Esophagus squamous epithelium (tissue), 5 donors: ENCODE data around the gene CHEK1. TPM values are rescaled to one million over a fixed set of nuclear protein-coding genes. Genes with fewer than 3 reads are reported as not detected.

Experiments
- DNase-seq: peaks from one replicate; lab custom pipeline; 2025; lab: John Stamatoyannopoulos, UW
- H3K27ac ChIP-seq, 4 donors: fragments of 200-600 bp; sonication (generic); one replicate each; pipeline ENCODE4 v1.5.1; 2016 to 2019; ENCODE audit warnings: mild to moderate bottlenecking in 1 of 4
- H3K27me3 ChIP-seq, 4 donors: fragments of 200-600 bp; sonication (generic); 1 replicate in 3 of 4; 2 replicates in 1 of 4; pipeline versions ENCODE4 v1.5.1 to v1.6.0; 2017 to 2021; ENCODE audit warnings: antibody characterized with exemption in 1 of 4
- H3K36me3 ChIP-seq, 3 donors: fragments of 200-600 bp; sonication (generic); one replicate each; pipeline ENCODE4 v1.5.1; 2016 to 2019
- H3K4me1 ChIP-seq, 3 donors: fragments of 200-600 bp; sonication (generic); one replicate each; pipeline ENCODE4 v1.5.1; 2017 to 2019
- H3K4me3 ChIP-seq, 4 donors: fragments of 200-600 bp; sonication (generic); 1 replicate in 3 of 4; 2 replicates in 1 of 4; pipeline ENCODE4 v1.5.1; 2016 to 2019; ENCODE audit warnings: mild to moderate bottlenecking in 2 of 4, moderate library complexity in 1 of 4
- H3K9me3 ChIP-seq, 3 donors: fragments of 200-600 bp; sonication (generic); one replicate each; pipeline ENCODE4 v1.5.1; 2016 to 2019
- POLR2A ChIP-seq, 4 donors: fragments of 450-650 bp; IDR thresholded peaks; one replicate each; pipeline ENCODE4 v1.6.1; 2017; ENCODE audit warnings: antibody characterized with exemption in 4 of 4, mild to moderate bottlenecking in 4 of 4, moderate library complexity in 3 of 4
- WGBS, 2 donors: methylation state at CpG; one replicate each; pipeline ENCODE4 v1.1.5; 2018; 5-methylcytosine and 5-hydroxymethylcytosine counted together
- intact Hi-C: fragments of 100-400 bp; cut with DNase I; formaldehyde crosslinking; loops from one replicate; pipeline ENCODE4 v1.15.0; 2022
- total RNA-seq, 4 donors: library from RNA; depleted of rRNA; stranded (reverse); fragments of >200 nt; gene quantifications; one replicate each; pipeline ENCODE4 v1.1.0, GENCODE V29; 2016
- TF ChIP-seq, protein P1 (sequence below), 6 experiments: fragments of 450-650 bp in 4 of 6; fragments of 200-600 bp in 2 of 6; sonication (generic) in 2 of 6; IDR thresholded peaks; one replicate each; pipeline ENCODE4 v1.5.1; 2016 to 2019; ENCODE audit warnings: antibody characterized with exemption in 6 of 6, mild to moderate bottlenecking in 4 of 6, moderate library complexity in 4 of 6
- donor health status: DM: yes; HTN: yes; CAD: no.

CHEK1 gene
- total RNA-seq, 4 donors from 2014 or later: 4.0 to 21.7 (median 7.5) TPM

DNA sequence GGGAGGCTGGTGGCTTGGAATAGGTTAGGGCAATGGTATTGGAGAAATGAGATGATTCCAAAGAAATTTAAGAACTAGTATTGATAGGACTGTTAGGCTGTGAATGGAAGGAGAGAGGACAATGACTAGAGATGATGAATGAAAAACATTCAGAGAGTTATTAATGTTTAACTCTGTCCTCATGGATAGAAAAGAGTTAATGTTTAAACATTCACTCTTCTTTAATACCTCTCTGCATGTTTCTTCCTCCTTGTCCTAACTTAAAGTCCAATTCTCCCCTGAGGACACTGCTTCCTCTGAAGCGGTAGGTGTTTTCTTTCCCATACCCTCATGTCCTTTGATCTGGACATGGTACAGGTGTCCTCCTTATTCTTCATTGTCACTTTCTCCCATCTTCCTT lies 13.4 kb downstream of the CHEK1 start:
- intact Hi-C loops: no loop called here
- Histone ChIP-seq H3K27me3 (no peaks in the 10 kb centered on the region), H3K27ac (no peak overlapping the region), H3K9me3 (no peaks in the 10 kb centered on the region), H3K4me3 (no peak overlapping the region), H3K36me3 (peaks cover 0 to 41% (median 0%) of the 10 kb centered on the region in 3 donors), H3K4me1 (no peaks in the 10 kb centered on the region)
- WGBS, 2 donors: 85% methylated on average over 1 of the region's 1 CpG
- no peak for TF ChIP-seq POLR2A (IDR thresholded peaks at IDR 0.05)
- TF ChIP-seq, protein P1, sequence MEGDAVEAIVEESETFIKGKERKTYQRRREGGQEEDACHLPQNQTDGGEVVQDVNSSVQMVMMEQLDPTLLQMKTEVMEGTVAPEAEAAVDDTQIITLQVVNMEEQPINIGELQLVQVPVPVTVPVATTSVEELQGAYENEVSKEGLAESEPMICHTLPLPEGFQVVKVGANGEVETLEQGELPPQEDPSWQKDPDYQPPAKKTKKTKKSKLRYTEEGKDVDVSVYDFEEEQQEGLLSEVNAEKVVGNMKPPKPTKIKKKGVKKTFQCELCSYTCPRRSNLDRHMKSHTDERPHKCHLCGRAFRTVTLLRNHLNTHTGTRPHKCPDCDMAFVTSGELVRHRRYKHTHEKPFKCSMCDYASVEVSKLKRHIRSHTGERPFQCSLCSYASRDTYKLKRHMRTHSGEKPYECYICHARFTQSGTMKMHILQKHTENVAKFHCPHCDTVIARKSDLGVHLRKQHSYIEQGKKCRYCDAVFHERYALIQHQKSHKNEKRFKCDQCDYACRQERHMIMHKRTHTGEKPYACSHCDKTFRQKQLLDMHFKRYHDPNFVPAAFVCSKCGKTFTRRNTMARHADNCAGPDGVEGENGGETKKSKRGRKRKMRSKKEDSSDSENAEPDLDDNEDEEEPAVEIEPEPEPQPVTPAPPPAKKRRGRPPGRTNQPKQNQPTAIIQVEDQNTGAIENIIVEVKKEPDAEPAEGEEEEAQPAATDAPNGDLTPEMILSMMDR (IDR thresholded peaks at IDR 0.05): no peak
- no peak for DNase-seq

DNA sequence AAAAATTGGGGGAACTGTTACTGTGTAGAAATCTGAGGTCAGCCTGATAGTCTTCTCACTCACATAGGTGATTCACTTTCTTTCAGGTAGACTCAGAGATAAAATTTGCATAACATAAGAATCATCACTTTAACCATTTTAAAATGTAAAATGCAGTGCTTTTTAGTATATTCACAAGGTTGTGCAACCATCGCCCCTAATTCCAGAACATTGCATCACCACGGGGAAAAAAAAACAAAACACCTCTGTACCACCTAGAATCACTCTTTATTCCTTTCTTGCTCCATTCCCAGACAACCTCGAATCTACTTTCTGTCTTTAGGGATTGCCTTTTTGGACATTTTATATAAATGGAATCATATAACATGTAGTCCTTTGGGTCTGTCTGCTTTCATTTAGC lies 20.9 kb downstream of the CHEK1 start:
- TF ChIP-seq, protein P1 (IDR thresholded peaks at IDR 0.05): no peak
- no peak for TF ChIP-seq POLR2A (IDR thresholded peaks at IDR 0.05)
- H3K9me3 ChIP-seq: no peaks in the 10 kb centered on the region
- no peak overlapping the region for H3K4me3 ChIP-seq
- H3K4me1 ChIP-seq: no peaks in the 10 kb centered on the region
- intact Hi-C loops: no loop called here
- H3K27me3 ChIP-seq: no peaks in the 10 kb centered on the region
- H3K36me3 ChIP-seq: peaks cover 0 to 26% (median 0%) of the 10 kb centered on the region in 3 donors
- no peak overlapping the region for H3K27ac ChIP-seq
- WGBS, 2 donors: 88 to 92% methylated on average over 3 of the region's 3 CpGs
- no peak for DNase-seq

DNA sequence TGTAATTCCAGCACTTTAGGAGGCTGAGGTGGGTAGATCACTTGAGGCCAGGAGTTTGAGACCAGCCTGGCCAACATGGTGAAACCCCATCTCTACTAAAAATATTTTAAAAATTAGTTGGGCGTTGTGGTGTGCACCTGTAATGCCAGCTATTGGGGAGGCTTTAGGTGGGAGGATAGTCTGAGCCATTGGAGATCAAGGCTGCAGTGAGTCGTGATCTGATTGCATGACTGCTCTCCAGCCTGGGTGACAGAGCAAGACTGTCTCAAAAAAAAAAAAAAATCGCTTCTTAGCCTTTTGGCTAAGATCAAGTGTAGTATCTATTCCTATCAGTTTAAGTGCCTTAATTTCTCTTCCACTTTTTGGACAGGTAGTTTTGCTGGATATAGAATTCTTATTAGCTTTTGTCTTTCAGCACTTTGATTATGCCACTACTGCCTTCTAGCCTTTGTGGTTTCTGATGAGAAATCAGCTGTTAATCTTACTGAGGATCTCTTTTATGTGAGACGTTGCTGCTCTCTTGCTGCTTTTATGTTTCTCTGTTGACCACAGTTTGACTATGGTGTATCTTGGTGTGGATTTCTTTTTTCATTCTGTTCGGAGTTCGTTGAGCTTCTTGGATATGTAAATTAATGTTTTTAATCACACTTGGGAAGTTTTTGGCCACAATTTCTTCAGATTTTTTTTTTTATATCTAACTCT lies 24.7 kb downstream of the CHEK1 start:
- no peaks in the 10 kb centered on the region for H3K9me3 ChIP-seq
- no peak for DNase-seq
- H3K27me3 ChIP-seq: no peaks in the 10 kb centered on the region
- no peaks in the 10 kb centered on the region for H3K4me1 ChIP-seq
- H3K27ac ChIP-seq: no peak overlapping the region
- no peak overlapping the region for H3K4me3 ChIP-seq
- peaks cover 0 to 24% (median 0%) of the 10 kb centered on the region in 3 donors for H3K36me3 ChIP-seq
- intact Hi-C loops: no loop called here
- WGBS, 2 donors: 83% methylated on average over 6 of the region's 6 CpGs
- no peak for TF ChIP-seq POLR2A (IDR thresholded peaks at IDR 0.05)
- TF ChIP-seq, protein P1 (IDR thresholded peaks at IDR 0.05): no peak

DNA sequence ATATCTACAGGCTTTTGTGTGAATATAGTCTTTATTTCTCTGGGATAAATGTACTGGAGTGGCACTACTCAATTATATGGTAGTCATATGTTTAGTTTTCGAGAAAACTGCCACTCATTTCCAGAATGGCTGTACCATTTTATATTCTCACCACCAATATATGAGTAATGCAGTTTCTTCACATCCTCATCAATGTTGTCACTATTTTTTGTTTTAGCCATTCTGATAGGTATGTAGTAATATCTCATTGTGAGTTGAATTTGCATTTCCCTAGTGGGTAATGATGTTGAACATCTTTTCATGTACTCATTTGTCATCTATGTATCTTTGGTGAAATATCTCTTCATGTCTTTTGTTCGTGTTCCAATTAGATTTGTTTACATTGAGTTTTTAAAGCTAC lies 37.7 kb downstream of the CHEK1 start:
- no peak for TF ChIP-seq POLR2A (IDR thresholded peaks at IDR 0.05)
- TF ChIP-seq, protein P1 (IDR thresholded peaks at IDR 0.05): no peak
- intact Hi-C loops: no loop called here
- Histone ChIP-seq H3K36me3 (no peaks in the 10 kb centered on the region), H3K9me3 (no peaks in the 10 kb centered on the region), H3K4me3 (no peak overlapping the region), H3K27me3 (no peaks in the 10 kb centered on the region), H3K4me1 (no peaks in the 10 kb centered on the region), H3K27ac (no peak overlapping the region)
- DNase-seq: no peak
- 85 to 86% methylated on average over 2 of the region's 2 CpGs for WGBS, 2 donors

DNA sequence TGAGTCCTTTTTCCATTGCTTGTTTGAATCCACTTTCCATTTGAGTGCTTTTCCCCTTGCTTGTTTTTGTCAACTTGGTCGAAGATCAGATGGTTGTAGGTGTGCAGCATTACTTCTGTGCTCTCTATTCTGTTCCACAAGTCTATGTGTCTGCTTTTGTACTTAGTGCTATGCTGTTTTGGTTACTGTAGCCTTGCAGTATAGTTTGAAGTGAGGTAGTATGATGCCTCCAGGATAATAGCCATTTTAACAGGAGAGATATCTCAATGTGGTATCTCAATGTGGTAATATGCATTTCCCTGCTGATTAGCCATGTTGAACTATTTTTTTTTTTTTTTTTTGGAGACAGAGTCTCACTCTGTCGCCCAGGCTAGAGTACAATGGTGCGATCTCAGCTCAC lies 38.9 kb downstream of the CHEK1 start:
- WGBS, 2 donors: 78 to 98% methylated on average over 2 to 3 of the region's 3 CpGs
- no peak for DNase-seq
- H3K9me3 ChIP-seq: no peaks in the 10 kb centered on the region
- no peaks in the 10 kb centered on the region for H3K36me3 ChIP-seq
- no peak overlapping the region for H3K4me3 ChIP-seq
- TF ChIP-seq, protein P1 (IDR thresholded peaks at IDR 0.05): no peak
- TF ChIP-seq POLR2A (IDR thresholded peaks at IDR 0.05): no peak
- no peaks in the 10 kb centered on the region for H3K27me3 ChIP-seq
- no peak overlapping the region for H3K27ac ChIP-seq
- intact Hi-C loops: no loop called here
- no peaks in the 10 kb centered on the region for H3K4me1 ChIP-seq
